MCF 10A (cell line): Measurements from ENCODE around the gene RNF128. TPM values are rescaled to one million over a fixed set of nuclear protein-coding genes. Genes with fewer than 3 reads are reported as not detected.

ENCODE experiments used
- BruUV-seq: library from RNA; stranded (reverse); fragments of 400-500 nt; replicated peaks from 2 replicates; lab custom pipeline; 2021; lab: Mats Ljungman, UMichigan
- CTCF ChIA-PET: fragments of 300-600 bp; sonication (Branson Sonifier 250); formaldehyde crosslinking; extraction: SDS; loops from one replicate; lab custom pipeline; 2021; ENCODE audit warnings: antibody characterized with exemption, inconsistent platforms; lab: Yijun Ruan, JAX
- POLR2A ChIA-PET: fragments of 300-600, 350-650 bp; sonication (Branson Sonifier 250); formaldehyde crosslinking; extraction: SDS; loops from one replicate; lab custom pipeline; 2020; ENCODE audit warnings: antibody characterized with exemption, inconsistent platforms; lab: Yijun Ruan, JAX
- DNase-seq: peaks from one replicate; pipeline ENCODE4 v3.0.0-alpha.2; 2018; ENCODE audit not compliant: unreplicated experiment
- H3K27ac Mint-ChIP-seq: one replicate; pipeline ENCODE4 v1.8.0; 2022; ENCODE audit warnings: mild to moderate bottlenecking, low read depth, mixed read lengths; ENCODE audit not compliant: unreplicated experiment
- H3K27me3 Mint-ChIP-seq: one replicate; pipeline ENCODE4 v1.8.0; 2022; ENCODE audit warnings: mixed read lengths; ENCODE audit not compliant: insufficient read depth, unreplicated experiment
- H3K36me3 Mint-ChIP-seq: one replicate; pipeline ENCODE4 v1.8.0; 2022; ENCODE audit warnings: mild to moderate bottlenecking, moderate library complexity, mixed read lengths; ENCODE audit not compliant: insufficient read depth, unreplicated experiment
- H3K4me1 Mint-ChIP-seq: one replicate; pipeline ENCODE4 v1.8.0; 2022; ENCODE audit warnings: mixed read lengths; ENCODE audit not compliant: insufficient read depth, unreplicated experiment
- H3K4me3 Mint-ChIP-seq: one replicate; pipeline ENCODE4 v1.8.0; 2022; ENCODE audit warnings: mild to moderate bottlenecking, moderate library complexity, mixed read lengths; ENCODE audit not compliant: unreplicated experiment
- H3K9me3 Mint-ChIP-seq: one replicate; pipeline ENCODE4 v1.8.0; 2022; ENCODE audit warnings: mixed read lengths; ENCODE audit not compliant: unreplicated experiment
- intact Hi-C: fragments of 100-400 bp; cut with micrococcal nuclease; formaldehyde crosslinking; loops from 2 replicates; pipeline ENCODE4 v1.14.1; 2022
- total RNA-seq: library from RNA; stranded (reverse); gene quantifications from 2 replicates; pipeline ENCODE4 v1.2.3, GENCODE V29; 2022
- TF ChIP-seq, protein P1 (sequence below): fragments of 200-600 bp; IDR thresholded peaks from one replicate; pipeline ENCODE4 v1.8.0; 2022; ENCODE audit warnings: antibody characterized with exemption, mild to moderate bottlenecking; ENCODE audit not compliant: unreplicated experiment

The RNF128 gene
- total RNA-seq, 1 experiment from 2014 or later = 0.09 TPM

DNA sequence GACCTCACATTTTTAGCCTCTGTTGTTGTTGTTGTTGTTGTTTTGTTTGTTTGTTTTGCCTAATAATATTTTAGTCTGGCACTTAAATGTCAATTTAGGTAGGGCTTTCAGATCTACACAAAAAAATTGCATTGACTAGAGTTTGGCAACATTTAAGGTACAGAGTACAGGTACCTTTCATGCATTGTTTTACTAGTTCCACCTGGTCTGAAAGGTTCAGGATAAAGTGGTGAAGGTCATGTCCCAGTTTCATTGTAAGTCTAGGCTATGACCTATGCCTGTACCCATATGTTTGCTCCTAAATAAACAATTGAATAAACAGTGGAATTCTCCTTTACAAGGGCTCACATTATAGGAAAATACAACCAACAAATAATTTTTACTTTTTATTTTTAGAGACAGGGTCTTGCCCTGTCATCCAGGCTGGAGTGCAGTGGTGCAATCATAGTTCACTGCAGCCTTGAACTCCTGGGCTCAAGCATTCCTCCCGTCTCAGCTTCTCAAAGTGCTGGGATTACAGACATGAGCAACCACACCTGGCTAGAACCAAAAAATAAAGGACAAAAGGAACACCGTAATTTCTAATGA is 13.8 kb downstream of the RNF128 start:
- TF ChIP-seq, protein P1, sequence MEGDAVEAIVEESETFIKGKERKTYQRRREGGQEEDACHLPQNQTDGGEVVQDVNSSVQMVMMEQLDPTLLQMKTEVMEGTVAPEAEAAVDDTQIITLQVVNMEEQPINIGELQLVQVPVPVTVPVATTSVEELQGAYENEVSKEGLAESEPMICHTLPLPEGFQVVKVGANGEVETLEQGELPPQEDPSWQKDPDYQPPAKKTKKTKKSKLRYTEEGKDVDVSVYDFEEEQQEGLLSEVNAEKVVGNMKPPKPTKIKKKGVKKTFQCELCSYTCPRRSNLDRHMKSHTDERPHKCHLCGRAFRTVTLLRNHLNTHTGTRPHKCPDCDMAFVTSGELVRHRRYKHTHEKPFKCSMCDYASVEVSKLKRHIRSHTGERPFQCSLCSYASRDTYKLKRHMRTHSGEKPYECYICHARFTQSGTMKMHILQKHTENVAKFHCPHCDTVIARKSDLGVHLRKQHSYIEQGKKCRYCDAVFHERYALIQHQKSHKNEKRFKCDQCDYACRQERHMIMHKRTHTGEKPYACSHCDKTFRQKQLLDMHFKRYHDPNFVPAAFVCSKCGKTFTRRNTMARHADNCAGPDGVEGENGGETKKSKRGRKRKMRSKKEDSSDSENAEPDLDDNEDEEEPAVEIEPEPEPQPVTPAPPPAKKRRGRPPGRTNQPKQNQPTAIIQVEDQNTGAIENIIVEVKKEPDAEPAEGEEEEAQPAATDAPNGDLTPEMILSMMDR = no peak
- BruUV-seq = no TSS peak
- POLR2A ChIA-PET = no interaction called here
- H3K36me3 Mint-ChIP-seq = no peaks in the 10 kb centered on the region
- no peak for DNase-seq
- no peaks in the 10 kb centered on the region for H3K9me3 Mint-ChIP-seq
- CTCF ChIA-PET = interaction anchor here (1.4 kb wide), 1 partner anchor 11 kb away, joined by 3 read pairs; no protein-coding TSS in a partner anchor
- no peaks in the 10 kb centered on the region for H3K4me1 Mint-ChIP-seq
- no peak overlapping the region for H3K27ac Mint-ChIP-seq
- peaks cover 16% of the 10 kb centered on the region for H3K27me3 Mint-ChIP-seq
- no peak overlapping the region for H3K4me3 Mint-ChIP-seq
- intact Hi-C loops = no loop called here

DNA sequence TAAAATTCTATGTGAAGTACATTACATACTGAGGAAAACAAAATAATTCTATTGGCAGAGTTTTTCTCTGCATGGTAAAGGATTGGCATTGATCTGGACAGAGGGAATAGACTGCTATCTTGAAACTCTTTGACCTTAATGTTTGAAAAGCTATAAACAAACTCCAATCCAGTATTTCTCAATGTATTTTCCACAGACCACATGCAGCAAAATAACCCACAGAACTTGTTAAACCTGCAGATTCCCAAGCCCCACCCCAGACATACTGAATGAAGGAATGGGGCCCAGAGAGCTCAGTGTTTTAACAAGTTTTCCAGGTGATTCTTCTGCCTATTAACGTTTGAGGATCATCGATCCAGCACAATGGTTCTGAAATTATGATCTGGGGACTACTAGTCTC is 15.7 kb downstream of the RNF128 start:
- TF ChIP-seq, protein P1 = no peak
- BruUV-seq = no TSS peak
- no peaks in the 10 kb centered on the region for H3K4me1 Mint-ChIP-seq
- CTCF ChIA-PET = interaction anchor here (0.6 kb wide), 1 partner anchor 60 kb away, joined by 6 read pairs; no protein-coding TSS in a partner anchor
- POLR2A ChIA-PET = no interaction called here
- no peak for DNase-seq
- H3K9me3 Mint-ChIP-seq = no peaks in the 10 kb centered on the region
- no peak overlapping the region for H3K27ac Mint-ChIP-seq
- intact Hi-C loops = no loop called here
- no peaks in the 10 kb centered on the region for H3K27me3 Mint-ChIP-seq
- H3K4me3 Mint-ChIP-seq = no peak overlapping the region
- no peaks in the 10 kb centered on the region for H3K36me3 Mint-ChIP-seq

DNA sequence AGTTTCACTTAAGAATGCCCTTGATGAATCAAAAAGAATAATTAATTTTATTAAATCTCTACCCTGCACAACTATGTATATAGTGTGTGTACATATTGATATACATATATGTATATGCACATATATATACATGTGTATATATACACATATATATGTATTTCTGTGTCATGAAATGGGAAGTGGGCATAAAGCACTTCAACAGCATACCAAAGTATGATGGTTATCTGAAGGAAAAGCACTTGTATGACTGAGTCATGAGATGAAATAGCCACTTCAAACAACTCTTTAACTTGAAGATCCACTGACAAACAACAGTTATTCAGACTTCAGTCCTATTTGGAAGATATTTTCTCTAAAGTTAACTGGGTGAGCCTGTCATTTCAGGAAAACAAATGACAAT is 16.3 kb downstream of the RNF128 start:
- no peak overlapping the region for H3K4me3 Mint-ChIP-seq
- no TSS peak for BruUV-seq
- no peaks in the 10 kb centered on the region for H3K9me3 Mint-ChIP-seq
- POLR2A ChIA-PET = no interaction called here
- no peak overlapping the region for H3K27ac Mint-ChIP-seq
- no peaks in the 10 kb centered on the region for H3K4me1 Mint-ChIP-seq
- H3K27me3 Mint-ChIP-seq = no peaks in the 10 kb centered on the region
- CTCF ChIA-PET = no interaction called here
- intact Hi-C loops = no loop called here
- no peak for DNase-seq
- H3K36me3 Mint-ChIP-seq = no peaks in the 10 kb centered on the region
- TF ChIP-seq, protein P1 = no peak

DNA sequence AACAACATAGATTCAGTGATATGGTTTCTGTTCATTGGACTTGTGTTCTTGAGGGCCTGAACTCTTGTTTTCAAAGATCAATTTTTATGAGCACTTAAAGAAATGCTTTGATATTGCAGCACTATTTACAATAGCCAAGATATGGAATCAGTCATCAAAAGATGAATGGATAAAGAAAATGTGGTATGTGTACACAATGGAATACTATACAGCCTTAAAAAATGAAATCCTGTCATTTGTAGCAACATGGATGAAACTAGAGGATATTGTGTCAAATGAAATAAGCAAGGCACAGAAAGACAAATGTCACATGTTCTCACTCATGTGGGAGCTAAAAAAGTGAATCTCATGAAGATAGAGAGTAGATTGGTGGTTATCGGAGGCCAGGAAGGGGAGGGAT is 21.9 kb downstream of the RNF128 start:
- H3K27ac Mint-ChIP-seq = no peak overlapping the region

More for the DNA sequence above, 21.9 kb downstream of the RNF128 start:
- Mint-ChIP-seq H3K27me3 (peaks cover 36% of the 10 kb centered on the region), H3K9me3 (peaks cover 8% of the 10 kb centered on the region), H3K4me1 (peaks cover 5% of the 10 kb centered on the region), H3K36me3 (no peaks in the 10 kb centered on the region), H3K4me3 (no peak overlapping the region)
- TF ChIP-seq, protein P1 = no peak
- no TSS peak for BruUV-seq
- DNase-seq = no peak
- ChIA-PET CTCF (no interaction called here), POLR2A (interaction anchor here (0.6 kb wide), 1 partner anchor 22 kb away, joined by 3 read pairs; the partner anchor contains the start of gene RNF128)
- intact Hi-C loops = no loop called here
